Activated naive CD4-positive, alpha-beta T cell (primary cell): ENCODE data around the gene ANKRD27.
A peak's percentile ranks its signal among the peaks of the same experiment; 100 is the strongest.
"Not testable (repeated sequence)": the region's sequence is repeated elsewhere in the genome, so short reads cannot be mapped to it uniquely, and the experiment has no call there.

ENCODE experiments used
- DNase-seq, 4 experiments: peaks; one replicate each; lab custom pipeline; 2025; lab: John Stamatoyannopoulos, UW

Gene ANKRD27

DNA sequence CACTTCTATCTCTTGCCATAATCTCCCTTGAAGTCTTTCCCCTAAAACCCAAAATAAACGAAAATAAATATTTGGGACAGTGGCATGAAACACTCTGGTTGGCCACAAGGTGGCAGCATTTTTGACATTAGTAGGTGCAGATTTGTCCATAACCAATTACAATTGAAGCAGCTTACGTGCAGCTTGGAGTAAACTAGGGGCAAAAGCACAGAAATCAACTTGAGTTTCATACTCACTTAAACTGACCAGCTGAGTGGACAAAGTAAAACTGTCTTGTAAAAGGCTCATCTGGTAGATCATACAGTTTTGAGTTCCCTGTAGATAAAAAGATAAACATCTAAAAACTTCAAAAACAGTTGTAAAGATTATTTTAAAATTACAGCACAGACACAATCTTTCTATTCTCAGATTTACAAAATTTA is 75.2 kb downstream of the ANKRD27 start:
- peak in 2 of 4 experiments; percentile 1 to 9 for DNase-seq

DNA sequence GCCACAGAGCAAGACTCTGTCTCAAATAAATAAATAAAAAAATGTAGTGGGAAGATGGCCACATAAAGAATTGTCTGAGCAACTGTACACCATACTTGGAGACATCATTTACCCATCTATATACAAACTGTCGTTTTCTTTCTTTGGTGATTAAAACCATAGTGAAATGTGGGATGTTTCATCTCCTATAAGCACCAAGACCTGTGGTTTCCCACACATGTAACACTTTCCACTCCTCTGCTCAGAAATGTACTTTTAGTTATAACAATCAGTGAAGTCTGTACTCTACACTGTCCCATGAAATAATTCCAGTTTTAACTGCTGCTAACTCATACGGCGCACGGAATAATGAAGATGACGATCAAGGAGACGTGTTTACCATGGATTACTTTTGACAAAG is 75.7 kb downstream of the ANKRD27 start:
- no peak for DNase-seq

DNA sequence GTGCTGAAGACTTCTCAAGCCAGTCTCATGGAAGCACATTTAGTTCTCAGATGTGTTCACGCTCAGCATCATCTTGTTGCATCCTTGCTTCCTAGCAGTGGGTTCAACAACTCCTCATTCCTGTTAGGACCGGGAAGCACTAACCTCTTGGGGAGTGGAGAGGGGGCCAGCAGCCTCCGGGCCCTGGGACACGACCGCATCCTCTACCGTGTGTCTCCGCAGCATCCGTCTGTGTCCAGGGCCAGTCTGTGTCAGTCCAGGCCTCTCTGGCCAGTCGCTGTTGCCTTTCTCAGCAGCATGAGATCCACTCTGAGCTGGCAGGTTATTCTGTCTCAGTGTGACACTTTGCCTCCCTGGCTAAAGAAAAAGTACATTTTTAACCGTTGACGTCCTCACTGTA is 77.0 kb downstream of the ANKRD27 start:
- no peak for DNase-seq

DNA sequence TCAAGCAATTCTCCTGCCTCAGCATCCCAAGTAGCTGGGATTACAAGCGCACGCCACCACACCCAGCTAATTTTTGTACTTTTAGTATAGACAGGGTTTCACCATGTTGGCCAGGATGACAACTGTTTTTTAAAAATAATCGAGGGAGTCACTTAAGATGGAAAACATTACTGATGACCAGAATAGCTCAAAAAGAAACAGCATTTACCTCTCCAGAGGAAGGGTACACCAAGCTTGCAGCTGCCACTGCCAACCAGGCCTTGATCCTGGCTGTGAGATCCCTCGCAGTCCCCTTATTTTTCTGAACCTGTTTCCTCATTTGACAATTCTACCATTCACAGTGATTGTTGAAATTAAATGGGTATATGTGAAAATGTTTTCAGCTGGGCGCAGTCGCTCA is 79.5 kb downstream of the ANKRD27 start:
- DNase-seq: no peak

DNA sequence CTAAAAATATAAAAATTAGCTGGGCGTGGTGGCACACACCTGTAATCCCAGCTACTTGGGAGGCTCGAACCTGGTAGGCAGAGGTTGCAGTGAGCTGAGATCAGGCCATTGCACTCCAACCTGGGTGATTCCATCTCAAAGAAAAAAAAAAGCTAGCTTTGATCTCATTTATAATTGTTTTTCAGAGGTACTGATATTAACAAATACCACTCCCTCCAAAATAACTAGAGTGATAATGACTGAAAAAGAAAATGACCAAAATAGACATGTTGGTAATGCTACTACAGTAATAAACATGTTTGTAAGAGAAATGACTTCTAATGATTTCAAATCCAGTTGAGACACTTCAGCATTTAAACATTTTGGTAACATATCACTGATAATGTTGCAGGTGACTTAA is 81.0 kb downstream of the ANKRD27 start:
- no peak for DNase-seq

DNA sequence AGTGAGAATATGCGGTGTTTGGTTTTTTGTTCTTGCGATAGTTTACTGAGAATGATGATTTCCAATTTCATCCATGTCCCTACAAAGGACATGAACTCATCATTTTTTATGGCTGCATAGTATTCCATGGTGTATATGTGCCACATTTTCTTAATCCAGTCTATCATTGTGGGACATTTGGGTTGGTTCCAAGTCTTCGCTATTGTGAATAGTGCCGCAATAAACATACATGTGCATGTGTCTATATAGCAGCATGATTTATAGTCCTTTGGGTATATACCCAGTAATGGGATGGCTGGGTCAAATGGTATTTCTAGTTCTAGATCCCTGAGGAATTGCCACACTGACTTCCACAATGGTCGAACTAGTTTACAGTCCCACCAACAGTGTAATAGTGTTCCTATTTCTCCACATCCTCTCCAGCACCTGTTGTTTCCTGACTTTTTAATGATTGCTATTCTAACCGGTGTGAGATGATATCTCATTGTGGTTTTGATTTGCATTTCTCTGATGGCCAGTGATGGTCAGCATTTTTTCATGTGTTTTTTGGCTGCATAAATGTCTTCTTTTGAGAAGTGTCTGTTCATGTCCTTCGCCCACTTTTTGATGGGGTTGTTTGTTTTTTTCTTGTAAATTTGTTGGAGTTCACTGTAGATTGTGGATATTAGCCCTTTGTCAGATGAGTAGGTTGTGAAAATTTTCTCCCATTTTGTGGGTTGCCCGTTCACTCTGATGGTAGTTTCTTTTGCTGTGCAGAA is 87.1 kb downstream of the ANKRD27 start:
- DNase-seq: not testable (repeated sequence)

DNA sequence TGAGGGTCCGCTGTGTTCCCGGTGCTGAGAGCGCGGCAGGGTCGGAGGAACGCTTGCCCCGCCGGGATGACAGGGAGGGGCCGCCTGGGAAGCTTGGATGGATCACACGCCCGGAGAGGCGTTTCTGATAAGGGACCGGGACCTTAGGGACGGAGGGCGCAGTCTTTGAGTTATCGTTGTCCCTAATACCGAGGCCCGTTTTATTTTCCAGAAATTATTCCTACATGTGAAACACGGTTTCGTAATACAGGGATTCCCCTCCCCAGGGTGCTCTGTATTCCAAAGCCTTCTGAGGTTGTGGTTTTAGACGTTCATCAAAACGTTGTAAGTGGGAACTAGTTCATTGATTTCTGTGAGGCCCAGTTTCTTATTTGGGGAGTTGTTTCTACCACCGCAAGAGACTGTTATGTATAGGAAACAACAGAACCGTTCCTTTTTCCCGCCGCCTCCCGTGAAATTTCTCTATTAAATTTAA is 93.2 kb downstream of the ANKRD27 start:
- no peak for DNase-seq

DNA sequence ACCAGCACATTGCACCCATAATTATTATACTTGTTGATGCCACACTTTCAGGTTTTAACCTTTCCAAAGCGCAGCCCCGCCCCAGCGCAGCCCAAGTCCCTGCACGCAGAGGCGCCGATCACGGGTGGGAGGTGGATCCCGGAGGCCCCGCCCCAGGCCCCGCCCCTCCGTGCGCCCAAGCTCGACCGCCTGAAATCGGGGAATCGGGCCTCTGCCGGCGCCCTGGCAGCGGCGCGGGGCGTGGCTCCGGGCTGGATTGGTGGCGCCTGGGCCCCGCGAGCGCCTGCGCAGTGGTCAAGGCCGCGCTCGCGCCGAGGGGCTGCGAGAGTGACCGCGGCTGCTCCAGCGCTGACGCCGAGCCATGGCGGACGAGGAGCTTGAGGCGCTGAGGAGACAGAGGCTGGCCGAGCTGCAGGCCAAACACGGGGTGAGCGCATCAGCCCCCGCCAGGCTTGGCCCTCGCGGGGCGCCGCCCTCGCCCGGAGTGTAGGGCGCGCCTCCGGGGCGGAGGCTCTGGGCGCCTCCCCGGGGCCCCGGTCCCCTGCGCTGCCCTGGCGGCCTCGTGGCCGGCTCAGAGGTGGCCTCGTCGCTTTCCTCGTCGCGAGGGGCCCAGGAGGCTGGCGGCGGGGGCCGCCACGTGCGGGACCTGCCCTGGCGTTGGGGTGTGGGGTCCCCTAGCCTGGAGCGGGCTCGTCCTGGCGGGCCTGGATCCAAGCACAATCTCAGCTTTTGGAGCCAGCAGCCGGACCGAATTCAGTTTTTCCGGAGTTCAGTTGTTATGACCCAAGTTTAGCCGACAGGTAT is 93.9 kb downstream of the ANKRD27 start, which contains the start of gene PDCD5:
Gene PDCD5 (plus strand): TSS at position 290 of the 804 bp plus-strand sequence. CDS start 72 bp downstream, at position 362.
- peak; percentile 84 to 98 (median 93) for DNase-seq

DNA sequence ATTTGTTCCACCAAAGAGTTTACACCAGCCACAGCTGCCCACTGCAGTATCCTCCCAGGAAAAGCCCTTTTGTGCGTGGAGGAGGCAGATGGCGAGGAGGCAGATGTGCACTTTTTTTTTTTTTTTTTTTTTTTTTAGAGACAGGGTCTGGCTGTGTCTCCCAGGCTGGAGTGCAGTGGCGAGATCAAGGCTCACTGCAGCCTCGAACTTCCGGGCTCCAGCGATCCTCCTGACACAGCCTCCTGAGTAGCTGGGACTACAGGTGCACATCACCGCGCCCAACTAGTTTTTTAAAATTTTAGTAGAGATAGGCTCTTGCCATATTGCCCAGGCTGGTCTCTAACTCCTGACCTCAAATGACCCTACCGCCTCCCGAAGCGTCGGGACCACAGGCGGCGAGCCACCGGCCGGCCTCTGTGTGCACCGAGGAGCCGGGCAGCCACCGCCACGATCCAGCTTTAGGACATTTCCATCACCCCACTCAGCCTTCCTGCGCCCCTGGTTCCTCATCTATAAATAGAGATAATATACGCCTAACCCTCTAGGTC is 94.6 kb downstream of the ANKRD27 start:
- DNase-seq: no peak

DNA sequence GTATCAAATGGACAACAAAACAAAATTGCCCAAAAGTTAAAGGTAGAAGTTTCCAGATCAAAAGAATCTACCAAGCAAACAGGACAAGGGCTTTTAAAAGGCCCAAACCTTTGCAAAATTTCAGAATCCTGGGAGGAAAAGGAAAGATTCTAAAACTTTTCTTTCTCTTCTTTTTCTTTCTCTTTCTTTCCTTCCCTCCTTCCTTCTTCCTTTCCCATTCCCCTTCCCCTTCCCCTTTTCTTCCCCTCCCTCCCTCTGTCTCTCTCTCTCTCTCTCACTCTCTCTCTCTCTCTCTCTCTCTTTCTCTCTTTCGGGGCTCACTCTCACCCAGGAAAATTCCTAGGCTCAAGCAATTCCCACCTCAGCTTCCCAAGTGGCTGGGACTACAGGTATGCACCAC is 98.2 kb downstream of the ANKRD27 start:
- DNase-seq: no peak

DNA sequence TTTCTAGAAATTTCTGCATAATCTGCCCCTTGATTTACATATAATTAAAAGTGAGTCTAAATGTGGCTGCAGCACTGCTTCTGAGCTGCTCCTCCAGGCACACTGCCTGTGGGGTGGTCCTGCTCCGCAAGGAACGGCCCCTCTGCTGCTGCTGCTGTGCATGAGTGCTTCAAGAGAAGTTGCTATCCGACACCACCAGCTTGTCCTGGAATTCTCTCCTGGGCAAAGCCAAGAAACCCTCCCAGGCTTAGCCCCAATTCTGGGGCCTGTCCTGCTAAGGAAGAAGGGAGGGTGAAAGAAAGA is 101.5 kb downstream of the ANKRD27 start:
- no peak for DNase-seq

DNA sequence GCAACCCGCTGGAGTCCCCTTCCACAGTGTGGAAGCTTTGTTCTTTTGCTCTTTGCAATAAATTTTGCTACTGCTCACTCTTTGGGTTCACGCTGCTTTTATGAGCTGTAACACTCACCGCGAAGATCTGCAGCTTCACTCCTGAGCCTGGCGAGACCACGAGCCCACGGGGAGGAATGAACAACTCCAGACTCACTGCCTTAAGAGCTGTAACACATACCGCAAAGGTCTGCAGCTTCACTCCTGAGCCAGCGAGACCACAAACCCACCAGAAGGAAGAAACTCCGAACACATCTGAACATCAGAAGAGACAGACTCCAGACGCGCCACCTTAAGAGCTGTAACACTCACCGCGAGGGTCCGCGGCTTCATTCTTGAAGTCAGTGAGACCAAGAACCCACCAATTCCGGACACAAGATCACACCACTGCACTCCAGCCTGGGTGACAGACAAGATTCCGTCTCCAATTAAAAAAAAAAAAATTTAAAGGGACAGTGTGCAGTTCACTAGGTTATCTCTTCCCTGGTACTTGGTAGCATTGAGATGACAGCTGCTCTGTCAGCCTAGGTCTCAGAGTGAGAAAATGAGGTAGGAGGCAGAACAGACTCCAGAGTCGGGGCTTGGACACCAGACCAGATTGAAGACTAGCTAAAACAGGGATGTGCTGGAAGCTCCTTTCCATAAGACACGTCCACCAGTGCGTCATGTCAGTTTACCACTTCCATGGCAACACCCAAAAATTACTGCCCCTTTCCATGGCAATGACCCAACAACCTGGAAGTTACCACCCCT is 102.1 kb downstream of the ANKRD27 start:
- DNase-seq: not testable (repeated sequence)

DNA sequence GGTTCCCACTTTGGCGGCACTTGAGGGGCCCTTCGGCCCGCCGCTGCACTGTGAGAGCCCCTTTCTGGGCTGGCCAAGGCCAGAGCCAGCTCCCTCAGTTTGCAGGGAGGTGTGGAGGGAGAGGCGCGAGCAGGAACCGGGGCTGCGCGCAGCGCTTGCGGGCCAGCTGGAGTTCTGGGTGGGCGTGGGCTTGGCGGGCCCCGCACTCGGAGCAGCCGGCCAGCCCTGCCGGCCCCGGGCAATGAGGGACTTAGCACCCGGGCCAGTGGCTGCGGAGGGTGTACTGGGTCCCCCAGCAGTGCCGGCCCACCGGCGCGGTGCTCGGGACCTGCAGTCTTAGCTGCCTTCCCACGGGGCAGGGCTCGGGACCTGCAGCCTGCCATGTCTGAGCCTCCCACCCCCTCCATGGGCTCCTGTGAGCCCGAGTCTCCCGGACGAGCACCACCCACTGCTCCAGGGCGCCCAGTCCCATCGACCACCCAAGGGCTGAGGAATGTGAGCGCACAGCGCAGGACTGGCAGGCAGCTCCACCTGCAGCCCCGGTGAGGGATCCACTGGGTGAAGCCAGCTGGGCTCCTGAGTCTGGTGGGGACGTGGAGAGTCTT is 103.4 kb downstream of the ANKRD27 start:
- DNase-seq: not testable (repeated sequence)

DNA sequence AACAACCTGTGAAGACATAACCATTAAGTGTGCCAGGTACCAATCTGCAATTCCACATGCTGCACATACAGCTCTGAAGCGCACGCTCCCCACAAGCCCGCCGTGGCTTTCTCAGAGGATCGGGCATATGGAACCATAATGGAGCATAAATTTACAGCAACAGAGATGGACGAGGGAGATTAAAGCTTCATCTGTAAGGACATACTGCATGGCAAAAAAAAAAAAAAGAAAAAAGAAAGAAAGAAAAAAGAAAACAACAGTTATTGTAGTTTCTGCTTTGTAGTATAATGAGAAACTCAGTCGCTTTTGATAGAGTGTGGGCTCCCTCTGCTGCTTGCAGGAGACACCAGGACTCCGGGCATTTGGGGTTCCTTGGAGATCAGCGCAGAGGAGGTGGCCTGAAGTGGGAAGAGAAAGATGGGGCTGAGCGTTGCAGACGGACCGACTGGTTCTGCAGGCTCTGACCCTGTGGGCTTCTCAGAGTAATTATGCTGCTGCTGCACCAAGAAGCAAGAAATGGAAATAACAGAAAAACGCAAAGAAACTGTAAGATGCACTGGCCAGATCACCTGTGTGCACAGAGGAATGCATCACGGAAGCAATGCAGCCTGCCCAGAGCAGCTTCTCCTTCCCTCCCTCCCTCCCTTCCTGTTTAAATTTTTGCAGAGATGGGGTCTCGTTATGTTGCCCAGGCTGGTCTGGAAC is 104.7 kb downstream of the ANKRD27 start:
- DNase-seq: peak in 2 of 4 experiments; percentile 9 to 30

DNA sequence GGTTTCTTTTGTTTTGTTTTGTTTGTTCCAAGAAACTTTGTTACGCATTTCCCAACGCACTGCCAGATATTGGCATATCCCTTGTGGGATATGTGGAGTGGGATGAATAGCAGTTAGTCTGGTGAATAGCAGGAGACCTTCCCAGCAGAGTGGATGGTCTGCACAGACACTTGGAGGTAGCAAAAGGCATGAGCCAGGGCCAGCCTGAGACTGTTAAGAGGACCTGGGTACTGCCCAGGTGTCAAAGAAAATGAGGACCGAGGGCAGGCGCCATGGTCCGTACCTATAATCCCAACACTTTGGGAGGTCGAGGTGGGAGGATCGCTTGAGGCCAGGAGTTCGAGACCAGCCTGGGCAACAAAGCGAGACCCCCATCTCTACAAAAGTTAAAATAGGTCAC is 107.5 kb downstream of the ANKRD27 start:
- no peak for DNase-seq

DNA sequence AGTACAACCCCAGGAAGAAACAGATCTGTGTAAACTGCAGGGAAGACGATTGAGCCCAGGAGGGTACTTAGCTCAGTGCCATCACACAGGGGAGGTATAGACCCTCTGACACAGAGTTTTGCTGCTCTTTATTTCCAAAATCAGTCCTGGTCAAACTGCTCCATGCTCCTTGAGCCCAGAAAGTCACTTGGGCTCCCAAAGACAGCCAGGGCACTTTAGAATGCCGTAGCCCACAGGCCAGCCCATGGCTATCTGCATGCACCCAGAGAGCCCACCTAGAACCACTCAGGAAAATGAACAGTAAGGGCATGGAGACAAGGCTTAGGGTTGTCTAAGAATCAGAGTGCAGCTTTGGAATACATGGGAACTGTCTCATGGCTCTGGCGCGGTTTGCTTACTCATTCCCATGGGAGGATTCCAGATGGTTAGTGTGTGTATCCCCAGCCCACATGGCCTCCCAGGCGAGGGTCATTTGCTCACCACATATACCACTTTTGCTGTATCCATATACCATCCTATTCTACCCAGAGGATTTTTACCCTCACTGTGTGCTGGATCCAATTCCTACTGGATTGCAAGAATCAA is 108.6 kb downstream of the ANKRD27 start:
- DNase-seq: no peak

DNA sequence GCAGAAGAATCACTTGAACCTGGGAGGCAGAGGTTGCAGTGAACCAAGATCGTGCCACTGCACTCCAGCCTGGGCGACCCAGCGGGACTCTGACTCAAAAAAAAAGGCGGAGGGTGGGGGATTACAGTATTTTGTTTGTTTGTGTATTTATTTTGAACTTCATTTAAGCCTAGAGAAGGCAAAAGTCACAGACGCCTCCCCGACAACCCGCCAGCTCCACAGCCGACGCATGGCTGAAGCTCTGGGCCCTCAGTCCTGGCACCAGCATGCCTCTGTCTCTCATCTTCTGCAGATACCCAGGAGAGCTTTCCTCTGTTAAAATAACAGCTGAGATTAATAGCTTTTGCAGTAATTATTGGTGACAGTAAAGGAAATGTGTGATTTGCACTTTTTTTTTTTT is 111.2 kb downstream of the ANKRD27 start:
- no peak for DNase-seq

DNA sequence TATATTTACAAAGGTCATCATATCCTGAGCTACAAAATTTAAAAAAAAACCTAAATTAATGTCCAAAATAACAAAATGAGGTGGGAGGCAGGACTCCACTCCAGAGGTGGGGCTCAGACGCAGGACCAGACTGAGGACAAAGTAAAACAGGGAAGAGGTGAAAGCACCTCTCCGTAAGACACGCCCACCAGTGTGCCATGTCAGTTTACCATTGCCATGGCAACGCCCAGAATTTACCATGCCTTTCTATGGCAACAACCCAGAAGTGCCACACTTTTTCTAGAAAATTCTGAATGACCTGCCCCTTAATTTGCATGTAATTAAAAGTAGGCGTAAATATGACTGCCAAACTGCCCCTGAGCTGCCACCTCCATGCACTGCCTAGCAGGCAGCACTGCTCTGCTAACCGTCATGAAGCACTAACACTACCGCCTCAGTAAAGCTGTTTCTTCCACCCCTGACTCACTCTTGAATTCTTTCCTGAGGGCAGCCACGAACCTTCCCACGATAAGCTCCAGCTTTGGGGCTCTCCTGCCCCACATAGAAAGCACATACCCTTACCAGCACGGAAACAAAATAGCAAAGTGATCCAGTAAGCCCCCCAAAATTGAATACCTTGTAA is 116.3 kb downstream of the ANKRD27 start:
- no peak for DNase-seq

DNA sequence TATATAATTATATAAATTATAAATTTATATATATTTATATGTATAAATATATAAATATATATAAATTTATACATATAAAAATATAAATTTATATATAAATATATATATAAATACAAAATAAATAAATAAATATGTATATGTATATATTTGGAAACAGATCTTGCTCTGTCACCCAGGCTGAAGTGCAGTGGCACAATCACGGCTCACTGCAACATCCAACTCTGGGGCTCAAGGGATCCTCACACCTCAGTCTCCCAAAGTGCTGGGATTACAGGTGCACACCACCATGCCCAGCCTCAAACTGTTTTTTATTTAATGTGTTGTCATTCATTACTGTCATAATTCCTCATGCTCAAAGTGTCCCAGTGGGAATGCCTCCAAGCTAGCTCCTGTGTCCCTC is 119.2 kb downstream of the ANKRD27 start:
- no peak for DNase-seq

DNA sequence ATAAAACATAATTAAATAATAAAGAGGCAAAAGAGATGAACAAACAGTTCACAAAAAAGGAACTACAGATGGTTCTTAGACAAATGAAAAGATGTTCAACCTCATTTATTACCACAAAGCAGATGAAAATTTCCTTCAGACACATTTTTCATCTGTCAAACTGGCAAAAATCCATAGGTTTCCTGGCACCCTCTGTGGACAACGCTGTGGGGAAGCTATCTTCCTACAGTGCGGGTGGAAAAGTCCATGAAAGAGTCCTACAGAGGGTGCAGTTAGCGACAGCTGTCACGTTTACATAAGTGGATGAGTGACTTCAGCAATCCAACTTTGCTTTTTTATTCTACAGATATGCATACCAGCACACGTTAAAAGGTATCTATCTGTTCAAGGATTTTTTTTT is 124.3 kb downstream of the ANKRD27 start:
- no peak for DNase-seq
